HG02852 (cell line): Measurements from ENCODE around the gene FAM168A.
"Not testable (repeated sequence)": the region's sequence is repeated elsewhere in the genome, so short reads cannot be mapped to it uniquely, and the experiment has no call there.

Source experiments
- ATAC-seq: cut with Tn5 transposase; IDR thresholded peaks from one replicate; pipeline ENCODE4 v1.9.1; 2021; ENCODE audit warnings: mild to moderate bottlenecking, moderate library complexity; ENCODE audit not compliant: unreplicated experiment

FAM168A gene

DNA sequence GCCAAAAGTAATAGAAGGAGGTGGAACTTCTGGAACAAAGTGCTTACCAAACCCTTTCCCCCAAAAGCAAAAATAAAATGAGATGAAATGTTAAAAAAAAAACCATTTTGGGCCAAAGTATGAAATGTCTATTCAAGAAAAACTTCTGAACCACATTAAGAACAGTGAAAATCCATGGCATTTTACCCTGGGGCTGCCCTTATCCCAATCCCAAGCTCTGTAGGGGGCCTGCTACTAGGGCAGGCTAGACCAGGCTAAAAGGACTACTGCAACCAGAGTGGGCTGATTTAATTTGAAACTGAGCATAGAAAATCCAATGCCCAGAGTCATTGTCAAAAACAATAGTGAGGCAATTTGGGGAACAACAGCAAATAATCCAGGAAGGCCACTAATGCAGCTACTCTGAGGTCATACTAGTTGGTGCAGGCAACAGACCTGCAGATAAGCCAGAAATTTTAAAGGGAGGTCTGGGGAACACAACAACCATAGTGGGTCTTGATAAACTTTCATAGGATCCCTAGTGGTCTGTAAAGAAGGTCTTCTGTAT lies 122.3 kb downstream of the FAM168A start:
- ATAC-seq: no peak

DNA sequence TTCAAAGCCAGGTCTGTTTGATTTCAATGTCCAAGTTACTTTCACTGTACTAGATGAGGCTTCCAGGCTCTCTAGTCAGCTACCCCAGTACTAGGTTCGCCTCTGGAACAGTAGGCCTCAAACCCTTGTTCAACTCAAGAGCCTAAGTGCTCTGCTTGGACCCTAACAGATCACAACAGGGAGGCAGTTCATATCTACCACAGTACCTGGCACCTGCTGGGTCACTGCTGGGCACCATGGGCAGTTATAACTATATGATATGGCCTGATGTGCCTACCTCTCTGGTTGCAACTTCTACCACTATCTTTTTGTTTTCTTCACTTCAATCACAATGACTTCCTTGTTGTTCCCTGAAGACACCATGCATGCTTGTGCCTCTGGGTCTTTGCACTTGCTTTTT lies 124.7 kb downstream of the FAM168A start:
- no peak for ATAC-seq

DNA sequence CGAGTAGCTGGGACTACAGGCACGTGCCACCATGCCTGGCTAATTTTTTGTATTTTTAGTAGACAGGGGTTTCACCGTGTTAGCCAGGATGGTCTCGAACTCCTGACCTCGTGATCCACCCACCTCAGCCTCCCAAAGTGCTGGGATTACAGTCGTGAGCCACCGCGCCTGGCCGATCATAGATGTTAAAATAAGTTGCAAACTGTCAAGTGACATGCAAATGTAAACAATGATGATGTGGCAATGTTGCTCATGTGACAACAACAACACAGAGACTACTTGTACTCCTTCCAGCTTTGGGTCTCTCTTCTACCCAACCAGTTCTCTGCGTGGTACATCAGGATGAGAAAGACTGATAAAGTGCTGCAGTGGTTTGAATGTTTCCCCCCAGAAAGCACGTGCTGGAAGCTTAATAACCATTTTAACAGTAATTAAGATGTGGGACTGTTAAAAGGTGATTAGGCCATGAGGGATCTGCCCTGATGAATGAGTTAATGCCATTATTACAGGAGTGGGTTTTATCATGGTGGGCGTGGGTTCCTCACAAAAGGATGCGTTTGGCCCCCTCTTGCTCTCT lies 127.8 kb downstream of the FAM168A start:
- not testable (repeated sequence) for ATAC-seq

DNA sequence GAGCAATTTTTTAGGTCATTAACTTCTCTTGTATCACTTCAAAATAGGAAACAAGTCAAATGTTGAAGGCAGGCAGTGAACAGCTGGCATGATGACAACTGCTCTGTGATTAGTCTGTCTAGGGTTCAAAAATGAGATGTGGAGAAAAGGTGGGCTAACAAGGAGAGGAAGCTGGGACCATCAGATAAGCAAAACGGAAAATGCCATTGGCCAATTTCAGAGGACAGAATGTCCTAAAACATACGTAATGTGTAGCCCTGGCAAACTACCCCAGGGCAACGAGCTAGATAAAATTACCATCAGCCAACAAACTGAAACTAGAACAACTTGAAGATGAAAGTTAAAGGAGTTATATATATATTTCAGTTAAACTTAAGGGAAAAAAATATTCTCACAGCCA lies 128.5 kb downstream of the FAM168A start:
- no peak for ATAC-seq

DNA sequence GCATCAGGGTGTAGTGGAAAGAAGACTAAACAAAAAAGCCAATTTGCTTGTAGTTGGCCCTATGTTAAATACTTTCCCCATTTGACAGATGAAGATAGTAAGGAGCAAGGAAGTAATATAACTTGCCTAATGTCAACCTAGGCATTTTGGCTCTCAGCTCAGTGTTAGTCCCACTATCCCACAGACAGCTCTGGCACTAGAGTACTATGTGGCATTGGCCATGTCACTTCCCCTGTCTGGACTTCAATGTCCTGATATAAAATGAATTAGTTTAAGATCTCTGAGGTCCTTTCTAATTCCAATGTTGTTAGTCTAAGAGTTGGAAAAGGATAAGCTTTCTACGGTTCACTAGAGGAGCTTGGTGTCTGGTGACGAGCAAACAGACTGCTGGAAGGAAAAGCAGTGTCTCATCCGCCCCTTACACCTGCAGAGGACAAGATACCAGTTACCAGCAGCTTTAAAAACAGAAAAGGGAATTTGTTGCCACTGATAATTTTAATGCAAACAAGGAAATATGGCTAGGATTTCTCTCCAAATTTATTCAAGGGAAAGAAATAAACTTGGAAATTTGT lies 129.2 kb downstream of the FAM168A start:
- ATAC-seq: no peak

DNA sequence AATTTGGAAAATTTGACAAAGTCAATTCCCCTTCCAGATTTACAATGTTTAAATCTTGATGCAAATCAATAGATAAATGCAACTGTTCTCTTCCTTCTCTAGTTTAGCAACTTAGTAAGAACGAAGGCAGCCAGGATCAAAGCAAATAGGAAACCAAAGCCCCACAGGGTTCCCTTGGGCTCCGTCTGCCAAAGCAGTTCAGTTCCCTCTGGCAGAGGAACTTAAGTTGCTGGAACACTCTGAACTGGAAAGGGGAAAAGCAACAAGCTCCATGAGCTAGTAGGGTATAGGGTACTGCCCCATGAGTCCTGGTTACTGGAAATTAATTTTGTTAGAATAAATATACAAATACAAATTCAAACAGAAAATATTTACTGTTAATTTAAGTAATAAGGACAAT lies 130.4 kb downstream of the FAM168A start:
- no peak for ATAC-seq

DNA sequence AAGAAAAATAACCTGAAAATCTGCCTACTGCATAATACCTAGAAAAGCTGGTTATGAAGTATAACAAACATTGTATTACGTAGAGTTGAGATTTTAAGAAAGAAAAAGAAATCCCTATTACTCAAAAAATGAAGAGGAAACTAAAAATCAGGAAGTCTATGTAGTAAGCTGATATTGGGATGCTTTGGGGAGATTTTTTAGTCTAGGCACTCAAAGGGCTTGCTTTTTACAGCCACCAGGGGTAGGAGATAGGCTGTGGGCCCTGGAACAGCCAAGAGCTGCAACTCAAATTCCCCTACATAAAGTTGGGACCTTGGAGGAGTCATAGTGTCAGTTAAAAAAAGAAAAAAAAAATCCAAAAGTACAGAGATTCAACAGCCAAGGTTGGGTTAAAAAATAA lies 131.3 kb downstream of the FAM168A start:
- ATAC-seq: no peak

DNA sequence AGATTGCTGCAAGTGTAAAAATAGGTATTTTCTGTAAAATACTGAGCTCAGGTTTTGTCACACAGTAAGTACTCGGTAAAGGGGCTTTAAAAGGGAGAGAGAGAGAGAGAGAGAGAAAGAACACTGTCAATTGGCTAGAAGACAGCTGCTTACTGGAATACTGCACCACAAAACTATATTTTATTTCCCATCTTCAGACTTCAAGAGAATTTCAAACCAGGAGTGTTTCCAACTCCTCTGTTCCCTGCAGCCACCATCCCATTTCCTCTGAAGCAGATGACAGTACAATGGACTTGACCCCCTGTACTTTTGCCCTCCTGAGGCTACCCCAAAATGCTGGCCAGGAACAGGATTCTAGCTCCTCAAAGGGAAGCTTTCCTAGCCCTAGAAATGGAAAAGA lies 132.0 kb downstream of the FAM168A start:
- ATAC-seq: no peak

DNA sequence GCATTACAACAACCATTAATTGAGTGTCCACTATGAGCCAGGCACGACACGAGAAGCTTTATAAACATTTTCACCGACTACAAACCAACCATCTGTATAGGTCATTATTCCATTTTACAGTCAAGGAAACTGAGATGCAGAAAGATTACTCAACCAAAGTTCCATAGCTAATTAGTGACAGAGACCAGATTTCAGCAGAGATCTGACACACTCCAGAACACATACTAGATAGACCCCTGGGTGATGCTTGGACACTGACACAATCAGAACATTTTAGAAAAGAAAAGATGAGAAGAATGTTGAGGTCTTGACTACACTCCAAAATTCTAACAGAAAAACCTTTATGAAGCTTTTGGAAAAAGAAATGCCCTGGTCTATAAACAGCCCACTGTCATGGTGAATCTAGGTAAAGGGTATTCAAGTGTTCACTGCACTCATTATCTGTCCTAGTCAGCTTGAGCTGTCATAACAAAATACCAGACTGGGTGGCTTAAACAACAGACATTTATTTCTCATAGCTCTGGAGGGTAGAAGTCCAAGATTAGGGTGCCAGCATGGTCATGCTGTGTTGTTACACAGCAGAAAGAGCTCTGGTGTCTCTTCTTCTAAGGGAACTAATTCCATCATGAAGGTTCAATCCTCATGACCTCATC lies 132.8 kb downstream of the FAM168A start:
- no peak for ATAC-seq

DNA sequence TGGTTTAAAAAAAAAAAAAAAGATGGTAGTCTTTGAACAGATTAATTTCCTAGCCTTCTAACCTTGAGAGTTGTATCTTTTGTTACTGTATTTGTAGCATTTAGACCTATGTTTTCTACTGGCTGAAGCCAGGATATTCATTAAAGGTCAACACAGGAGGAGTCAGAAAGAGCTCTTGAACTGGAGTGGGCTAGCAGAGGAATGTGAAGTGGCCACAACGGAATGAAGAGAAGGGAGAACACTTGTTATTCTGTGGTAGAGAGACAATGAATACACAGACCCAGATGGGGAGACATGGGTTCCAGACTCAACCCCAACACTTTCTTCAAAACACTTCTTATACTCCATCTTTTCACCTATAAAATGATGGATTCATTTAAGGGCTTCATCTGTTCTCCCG lies 133.6 kb downstream of the FAM168A start:
- ATAC-seq: no peak

DNA sequence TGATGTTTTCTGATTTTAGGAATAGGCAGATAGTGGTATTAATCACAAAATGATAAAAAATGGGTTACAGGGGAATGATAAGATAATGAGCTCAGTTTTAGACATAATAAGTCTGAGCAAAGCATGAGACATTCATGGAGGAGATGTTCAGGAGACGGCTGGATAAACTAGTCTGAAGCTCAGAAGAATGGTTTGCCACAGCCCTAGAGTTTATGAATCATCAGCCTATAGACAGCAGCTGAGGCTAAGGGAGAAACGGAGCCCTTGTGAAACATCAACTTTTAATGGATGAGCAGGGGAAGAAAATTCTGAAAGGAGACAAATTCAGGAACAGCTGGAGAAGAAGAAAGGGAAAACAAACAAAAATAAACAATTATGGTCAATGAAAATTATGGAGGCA lies 134.6 kb downstream of the FAM168A start:
- ATAC-seq: no peak

DNA sequence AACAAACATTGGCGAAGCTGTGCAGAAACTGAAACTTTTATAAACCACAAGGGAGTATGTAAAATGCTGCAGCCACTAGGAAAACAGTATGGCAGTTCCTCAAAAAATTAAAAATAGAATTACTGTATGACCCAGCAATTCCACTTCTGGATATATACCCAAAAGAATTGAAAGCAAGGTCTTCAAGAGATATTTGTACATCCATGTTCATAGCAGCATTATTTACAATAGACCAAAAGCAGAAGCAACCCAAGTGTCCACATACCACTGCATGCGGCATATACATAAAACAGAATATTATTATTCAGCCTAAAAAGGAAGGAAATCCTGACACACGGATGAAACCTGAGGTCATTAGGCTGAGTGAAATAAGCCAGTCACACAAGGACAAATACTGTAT lies 135.9 kb downstream of the FAM168A start:
- no peak for ATAC-seq

DNA sequence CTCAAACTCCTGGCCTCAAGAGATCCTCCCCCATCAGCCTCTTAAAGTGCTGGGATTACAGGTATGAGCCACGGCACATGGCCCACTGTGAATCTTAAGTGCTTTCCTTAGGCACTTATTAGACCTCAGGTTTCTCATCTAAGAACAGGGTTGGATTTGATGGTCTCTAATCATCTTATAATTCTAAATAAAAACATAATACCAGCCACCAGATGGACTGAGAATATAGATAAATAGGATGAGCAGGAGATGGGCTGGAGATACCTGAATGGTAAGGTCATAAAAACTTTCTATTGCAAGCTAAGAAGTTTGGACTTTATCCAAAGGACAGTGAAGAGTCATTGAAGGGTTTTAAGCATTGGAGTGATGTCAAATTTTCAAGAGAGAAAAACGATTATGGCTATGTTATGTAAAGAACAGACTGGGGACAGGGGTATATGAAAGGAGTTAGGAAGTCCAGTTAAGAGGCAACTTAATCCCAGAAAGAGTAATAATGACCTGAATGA lies 136.5 kb downstream of the FAM168A start:
- no peak for ATAC-seq

DNA sequence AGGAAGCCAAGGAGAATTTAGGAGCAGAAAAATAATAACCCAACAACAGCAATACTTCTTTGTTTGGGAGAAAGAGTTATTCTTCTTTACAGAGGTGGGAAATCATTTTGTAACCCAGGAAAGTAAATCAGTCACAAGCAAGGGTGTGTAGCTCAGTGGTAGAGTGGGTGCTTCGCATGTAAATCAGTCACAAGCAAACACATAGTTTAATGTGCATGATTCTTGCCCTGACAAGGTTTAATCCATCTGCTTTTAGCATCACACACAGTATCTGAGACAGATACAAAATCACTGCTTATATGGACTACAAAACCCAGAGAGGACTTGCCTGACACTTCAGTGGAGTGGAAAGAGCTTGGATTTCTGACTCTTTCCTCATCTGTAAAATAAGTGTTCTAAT lies 139.7 kb downstream of the FAM168A start:
- ATAC-seq: no peak

DNA sequence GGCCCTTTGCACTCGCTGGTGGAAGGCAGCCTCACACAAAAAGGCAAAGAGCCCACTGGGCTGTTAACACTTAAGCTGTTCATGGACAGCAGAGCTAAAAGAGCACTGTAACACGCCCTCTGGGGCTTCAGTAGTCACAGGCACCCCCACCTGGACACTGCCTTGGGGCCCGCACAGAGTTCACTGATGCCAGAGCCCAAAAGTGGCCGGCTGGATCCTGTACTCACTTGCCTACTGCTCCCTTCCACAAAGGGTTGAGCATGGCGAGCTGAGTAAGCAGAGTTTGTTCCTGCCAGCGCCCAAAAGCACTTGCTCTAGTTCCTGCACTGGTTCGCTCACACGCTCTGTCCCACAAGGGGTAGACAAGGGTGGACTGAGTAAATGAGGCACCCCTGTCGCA lies 142.9 kb downstream of the FAM168A start:
- ATAC-seq: no peak

DNA sequence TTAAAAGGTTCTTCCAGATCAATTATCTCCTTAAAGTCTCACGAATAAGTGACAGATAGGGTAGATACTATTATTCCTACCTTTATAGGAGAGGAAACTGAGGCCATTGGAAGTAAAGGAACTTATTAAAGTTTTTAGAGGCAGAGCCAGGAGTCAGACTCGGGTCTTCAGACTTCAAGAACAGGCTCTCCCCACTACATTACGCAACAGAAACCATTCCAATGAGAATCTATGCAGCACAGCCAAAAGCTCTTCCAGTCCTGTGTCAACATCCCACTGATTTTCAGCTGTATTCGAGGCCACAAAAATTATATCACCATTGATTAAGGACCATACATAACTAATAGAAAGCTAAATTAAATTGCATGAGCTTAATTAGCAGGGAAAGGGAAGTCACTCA lies 144.3 kb downstream of the FAM168A start:
- no peak for ATAC-seq

DNA sequence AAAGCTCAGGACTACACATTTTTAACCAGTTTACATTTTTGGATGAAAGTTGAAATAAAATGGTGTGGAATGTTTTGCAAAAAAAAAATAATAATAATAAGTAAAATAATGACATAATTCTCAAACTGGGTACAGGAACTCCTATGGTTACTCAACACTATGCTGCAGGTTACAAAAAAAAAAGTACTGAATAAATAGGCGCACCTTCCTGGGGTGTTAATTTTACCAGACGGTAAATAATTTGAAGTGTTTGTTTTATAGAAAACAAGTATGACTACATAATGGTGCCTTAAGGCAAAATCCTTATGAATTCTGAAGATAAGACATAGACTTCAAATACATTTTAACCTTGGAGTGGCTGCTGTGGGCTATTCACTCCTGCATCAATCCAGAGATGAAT lies 145.2 kb downstream of the FAM168A start:
- ATAC-seq: no peak

DNA sequence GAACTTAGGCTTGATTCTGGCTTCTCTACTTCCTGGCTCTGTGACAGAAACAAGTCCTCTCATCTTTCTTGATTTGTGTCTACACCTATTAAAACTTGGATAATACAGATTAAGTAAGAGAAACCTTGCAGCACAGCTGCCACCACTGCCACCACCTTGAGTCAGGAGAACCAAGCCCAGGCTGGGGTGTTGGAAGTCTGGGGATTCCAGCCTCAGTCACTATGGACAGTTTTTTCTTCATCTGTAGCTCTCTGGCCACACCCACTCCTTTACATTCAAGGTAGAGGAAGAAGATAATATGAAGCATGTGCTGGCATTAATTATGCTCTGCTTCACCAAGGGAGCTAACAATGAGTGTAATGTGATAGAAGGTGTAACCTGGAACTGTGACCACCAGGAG lies 146.0 kb downstream of the FAM168A start:
- no peak for ATAC-seq

DNA sequence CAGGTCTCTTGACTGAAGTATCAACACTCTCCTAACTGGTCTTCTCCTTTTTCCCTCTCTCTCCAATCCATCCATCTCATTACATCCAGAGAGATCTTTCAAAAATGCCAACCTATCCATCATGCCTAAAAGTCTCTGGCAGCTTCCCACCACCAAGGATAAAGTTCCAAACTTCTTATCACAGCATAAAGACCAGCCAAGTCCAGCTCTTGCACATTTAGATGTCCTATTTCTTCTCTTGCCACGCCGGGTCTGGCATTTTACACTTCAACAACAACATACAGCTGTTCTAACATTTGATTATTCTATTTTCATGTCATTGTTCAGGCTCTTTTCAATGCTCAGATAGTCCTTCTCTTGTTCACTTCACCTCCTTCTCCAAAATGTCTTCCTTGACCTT lies 151.1 kb downstream of the FAM168A start:
- ATAC-seq: no peak

DNA sequence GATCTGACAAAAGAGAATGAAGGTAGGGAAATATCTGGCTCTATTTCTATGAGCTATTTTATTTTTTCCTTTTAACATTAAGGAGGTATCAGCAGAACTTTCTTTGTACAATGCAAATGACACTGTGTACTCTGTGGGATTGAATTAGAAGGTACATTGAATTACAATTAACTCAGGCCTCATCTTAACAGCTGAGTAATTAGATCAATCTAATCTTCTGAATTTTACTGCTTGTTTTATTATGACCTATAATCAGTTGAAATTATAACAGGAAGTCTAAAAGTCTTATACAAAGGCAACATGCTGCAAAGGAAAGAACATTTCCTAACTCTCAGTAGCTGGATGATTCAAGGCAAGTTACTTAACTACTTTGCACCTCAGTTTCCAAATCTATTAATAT lies 151.9 kb downstream of the FAM168A start:
- no peak for ATAC-seq

DNA sequence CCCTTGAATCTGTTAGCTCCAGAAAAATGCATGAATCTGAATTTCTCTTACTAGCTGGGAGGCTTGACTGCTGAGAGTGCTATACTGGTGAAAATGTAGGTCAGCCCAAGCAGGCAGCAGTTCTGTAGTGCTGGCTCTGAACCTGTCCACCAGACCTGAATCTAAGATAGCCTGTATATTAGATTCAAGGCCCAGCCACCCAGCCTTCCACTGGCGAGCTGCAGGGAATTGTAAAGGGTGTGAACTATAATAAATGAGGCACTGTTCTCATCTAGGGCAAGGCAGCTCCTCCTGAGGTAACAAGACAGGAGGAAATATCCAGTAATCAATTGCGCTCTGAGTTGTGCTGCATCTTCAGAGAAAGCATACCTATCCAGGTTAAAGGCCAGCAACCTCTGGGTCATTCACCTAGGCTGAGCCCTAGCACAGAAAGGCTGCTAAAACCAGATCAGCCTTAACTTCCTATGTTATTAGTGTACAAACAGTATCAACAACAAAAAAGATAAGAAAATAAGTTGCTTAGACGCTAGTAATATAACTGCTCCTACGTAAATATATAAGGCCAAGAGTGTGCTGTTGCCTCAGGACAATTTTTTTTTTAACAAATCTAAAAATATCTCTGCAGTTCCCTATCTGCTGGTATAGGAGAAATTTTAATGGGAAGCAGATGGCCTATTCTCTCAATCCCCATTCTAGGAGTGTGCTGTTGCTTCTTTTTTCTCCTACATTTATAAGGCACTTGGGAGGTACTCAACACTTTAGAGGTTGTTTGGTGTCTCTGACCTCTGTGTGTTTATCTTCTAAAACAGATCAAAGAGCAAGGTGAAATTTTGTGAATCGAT lies 158.7 kb downstream of the FAM168A start:
- ATAC-seq: no peak
